D341Med (cell line): Measurements from ENCODE around the gene AMPD3.

Experiments used
- DNase-seq: peaks from one replicate; pipeline ENCODE4 v3.0.0; 2012; ENCODE audit warnings: low spot score

AMPD3 gene

GRCh38 chr11:10438458-10438857 is 16.6 kb upstream of the AMPD3 start:
- no peak for DNase-seq

DNA sequence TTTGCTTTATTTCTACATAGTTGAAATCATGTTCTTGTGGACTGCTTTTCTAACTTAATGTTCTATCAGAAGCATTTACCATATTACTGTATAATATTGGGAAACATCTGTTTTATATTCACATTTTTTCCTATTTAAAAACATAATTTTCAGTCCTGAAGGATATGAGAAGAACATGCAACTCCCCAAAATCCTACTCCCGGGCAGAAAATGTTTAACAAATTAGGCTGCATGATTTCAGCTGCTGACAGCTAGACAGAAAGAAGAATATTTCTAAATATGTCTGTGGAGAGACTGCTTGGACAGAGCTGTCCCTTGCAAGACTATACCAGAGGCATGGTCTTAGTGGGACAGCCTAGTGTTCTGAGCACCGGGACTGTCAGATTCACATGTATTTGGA is 15.7 kb upstream of the AMPD3 start:
- no peak for DNase-seq

GRCh38 chr11:10439924-10440323 is 15.1 kb upstream of the AMPD3 start:
- DNase-seq, result no peak

- no peak for DNase-seq
Measured at GRCh38 chr11:10440401-10440800, 14.7 kb upstream of the AMPD3 start.

GRCh38 chr11:10441091-10441490 is 14.0 kb upstream of the AMPD3 start:
- DNase-seq, result no peak

DNA sequence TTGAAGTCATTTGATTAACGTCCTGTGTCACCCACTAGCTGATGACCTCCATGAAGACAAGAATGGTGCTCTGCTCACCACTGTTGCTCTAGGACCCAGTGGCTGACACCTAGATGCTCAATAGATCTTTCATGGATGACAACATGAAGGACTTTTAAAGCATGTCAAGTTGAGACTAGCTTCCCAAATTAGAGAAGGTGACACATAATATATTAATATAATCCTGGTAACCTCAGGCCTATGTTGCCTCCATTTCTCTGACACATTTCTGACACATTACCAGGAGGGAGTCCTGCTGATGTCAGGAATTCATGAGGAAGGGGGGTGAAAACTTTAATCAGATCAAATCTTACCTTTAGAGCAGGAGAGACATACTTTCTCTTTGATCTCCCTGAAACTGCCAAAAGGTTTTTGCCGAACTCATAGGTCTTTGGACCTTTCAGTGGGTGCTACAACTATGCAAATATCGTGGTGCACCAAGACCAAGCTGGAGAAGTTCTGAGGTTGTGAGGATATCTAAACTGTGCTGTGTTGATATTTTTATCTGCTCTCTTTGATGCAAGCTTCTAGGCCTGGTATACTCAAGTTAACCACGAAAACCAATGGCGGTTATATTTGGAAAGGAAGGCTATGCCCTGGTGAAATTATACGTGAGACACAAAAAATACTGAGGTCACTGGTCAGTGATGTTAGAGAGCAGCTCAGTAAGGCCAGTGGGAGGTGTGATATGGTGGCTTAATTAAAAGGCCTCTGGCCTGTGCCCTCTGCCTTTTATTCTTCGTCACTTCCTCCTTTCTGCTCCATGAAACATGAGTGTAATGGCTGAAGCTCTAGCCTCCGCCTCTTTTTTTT is 13.2 kb upstream of the AMPD3 start:
- no peak for DNase-seq

GRCh38 chr11:10443152-10443551 is 11.9 kb upstream of the AMPD3 start:
- DNase-seq, result no peak

DNA sequence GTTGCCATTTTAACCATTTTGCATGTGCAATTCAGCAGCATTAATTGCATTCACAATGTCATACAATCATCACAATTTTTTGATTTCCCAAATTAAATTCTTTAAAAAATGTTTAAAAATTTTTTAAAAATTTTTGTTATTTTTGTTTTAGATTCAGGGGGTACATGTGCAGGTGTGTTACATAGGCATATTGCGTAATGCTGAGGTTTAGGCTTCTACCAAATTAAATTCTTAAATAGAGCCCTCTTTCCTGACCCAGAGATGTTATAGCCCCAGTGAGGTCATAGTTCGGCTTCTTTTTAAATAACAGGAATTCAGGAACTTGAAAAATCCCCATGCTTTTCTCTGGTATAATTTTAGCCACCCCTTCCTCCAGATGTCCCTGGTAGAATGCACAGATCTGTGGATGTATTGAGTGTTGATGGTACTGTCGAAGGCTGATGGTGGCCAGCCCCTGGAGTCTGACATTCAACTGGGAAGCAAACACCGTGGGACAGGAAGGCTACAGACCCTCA is 11.3 kb upstream of the AMPD3 start:
- no peak for DNase-seq

GRCh38 chr11:10444725-10445315 is 10.2 kb upstream of the AMPD3 start:
- no peak for DNase-seq

DNA sequence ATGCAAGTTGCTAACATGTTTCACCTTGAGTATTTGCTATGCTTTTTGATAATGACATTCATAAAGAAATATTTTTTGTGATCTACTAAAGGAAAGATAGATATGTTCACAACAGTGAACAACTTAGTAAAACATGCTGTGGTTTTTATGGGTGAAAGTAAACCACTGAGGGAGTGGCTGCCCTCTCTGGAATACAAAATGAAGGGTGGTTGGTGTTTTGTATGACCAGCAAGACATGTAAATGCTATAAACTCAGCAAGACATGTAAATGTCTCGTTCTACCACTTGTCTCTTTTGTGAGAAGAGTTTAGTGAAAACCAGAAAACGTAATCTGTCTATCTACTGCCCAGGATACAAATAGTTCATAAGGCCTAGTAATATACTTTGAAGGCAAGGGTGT is 7.6 kb upstream of the AMPD3 start:
- DNase-seq, result no peak

DNA sequence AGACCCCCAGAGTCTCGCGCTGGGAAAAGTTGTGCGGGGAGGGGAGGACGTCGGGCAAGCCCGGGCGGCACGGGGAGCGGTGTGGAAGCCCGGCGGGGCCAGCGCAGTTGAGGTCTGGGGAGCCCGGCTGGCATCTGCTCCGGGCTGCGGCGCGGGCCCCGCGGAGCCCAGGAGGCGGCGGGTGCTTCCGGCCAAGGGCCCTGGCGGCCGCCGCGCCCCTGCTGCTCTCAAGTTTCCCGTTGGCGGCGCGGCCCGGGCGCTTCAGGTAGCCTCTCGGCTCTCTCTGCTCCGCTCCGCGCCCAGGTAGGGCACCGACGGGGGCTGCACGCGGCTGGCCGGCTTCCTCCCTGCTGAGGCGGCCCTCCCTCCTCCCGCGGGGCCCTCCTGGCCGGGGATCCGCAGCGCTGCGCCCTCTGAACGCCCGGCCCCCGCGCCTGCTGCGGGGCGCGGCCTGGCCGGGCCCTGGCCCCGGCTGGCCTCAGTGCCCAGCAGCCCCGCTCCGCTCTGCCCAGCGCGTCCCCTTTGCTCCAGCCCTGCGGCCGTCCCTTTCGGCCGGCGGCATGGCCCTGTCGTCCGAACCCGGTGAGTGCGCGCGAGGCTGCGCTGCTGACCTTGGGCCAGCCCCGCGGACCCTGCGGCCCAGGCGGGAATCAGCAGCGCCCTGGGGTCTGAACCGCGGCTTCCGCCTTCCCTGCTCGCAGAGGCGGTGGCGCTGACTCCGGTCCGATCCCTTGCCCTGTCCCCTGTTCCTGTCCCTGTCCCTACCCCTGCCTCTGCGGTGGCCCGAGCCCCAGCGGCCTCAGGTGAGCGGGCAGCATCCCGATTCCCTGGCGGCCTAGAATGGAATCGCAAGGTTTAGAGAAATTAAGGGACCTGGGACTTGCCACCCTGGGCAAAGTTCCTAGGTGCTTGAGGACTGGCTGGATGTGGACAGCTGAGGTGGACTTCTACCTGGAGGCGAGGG is 4.3 kb upstream of the AMPD3 start:
- DNase-seq, result peak; percentile 59

- DNase-seq, result no peak
Measured at GRCh38 chr11:10451426-10452116, 3.5 kb upstream of the AMPD3 start.

GRCh38 chr11:10452211-10452767 is 2.8 kb upstream of the AMPD3 start:
- peak; percentile 2 for DNase-seq

DNA sequence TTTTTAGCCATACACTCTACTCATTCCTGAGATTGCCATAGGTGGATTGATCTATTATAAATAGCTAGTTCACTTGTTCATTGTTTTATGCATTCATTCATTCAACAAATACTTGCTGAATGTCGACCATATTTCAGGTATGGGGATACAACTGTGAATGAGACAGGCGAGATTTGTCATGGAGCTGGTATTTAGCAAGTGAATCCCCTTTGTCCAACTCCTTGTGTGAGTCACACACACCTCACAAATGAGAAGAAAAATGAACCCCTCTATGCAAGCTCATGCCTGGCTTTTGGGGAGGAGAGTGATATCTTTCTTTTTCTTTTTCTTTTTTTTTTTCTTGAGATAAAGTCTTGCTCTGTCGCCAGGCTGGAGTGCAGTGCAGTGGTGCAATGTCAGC is 1.8 kb upstream of the AMPD3 start:
- DNase-seq, result peak; percentile 1

GRCh38 chr11:10455637-10456487 is 798 bp downstream of the AMPD3 start:
- DNase-seq, result peak; percentile 34

GRCh38 chr11:10456519-10456918 is 1.5 kb downstream of the AMPD3 start:
- DNase-seq, result no peak

DNA sequence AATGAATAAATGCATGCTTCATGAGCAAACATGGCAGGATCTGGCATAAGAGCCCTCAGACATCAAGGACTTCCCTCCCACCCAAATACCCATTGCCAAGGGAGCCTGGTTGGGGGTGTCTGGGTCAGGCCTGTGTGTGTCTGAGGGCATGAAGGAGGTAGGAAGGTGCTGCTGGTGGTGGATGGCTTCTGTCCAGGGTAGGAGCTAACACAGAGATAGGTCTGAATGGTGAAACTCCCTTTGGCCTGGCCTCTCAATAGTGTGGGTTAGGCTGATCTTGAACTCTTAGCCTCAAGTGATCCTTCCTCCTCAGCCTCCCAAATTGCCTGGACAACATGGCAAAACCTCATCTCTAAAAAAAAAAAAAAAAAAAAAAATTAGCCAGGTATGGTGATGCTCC is 2.8 kb downstream of the AMPD3 start:
- DNase-seq, result no peak

DNA sequence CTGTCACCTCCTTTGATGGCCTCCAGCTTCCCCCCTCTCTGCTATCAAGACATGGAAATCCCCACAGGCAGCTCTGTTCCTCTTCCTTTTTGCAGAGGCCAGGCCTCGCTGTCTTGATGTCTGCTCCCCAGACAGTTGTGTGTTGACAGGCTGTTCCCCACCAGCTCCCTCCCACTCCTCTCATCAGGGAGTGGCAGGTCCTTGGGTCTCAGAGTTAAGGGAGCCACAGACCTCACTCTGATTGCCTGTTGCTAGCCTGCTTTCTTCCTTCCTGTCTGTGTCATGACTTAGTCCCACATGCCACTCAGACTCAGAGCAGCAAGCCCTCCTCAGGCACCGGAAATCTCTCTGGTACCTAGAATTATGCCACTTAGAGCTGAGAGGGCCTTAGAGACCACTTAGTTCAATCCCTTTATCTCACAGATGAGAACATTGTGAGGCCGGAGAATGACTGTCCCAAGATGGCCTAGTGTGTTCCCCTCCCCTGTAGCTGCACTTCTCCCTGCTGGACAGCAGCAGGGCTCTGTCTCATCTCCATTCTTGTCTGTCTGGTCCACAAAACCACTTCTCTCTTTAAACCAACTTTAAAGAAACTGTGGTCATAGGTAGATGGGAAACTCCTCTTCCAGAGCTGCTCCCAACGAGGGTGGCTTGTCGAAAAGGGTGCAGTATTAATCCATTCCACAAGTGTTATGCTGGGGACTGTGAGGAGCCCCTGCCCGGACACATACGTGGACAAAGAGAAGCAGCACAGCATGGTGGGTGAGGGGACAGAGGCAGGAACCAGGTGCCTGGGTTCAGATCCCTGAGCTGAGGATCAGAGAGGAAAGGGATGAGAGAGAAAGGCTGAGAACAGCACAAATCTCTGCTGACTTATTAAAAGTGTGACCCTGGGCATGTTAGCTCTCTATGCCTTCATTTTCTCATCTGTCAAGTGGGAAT is 4.2 kb downstream of the AMPD3 start:
- no peak for DNase-seq

GRCh38 chr11:10460611-10461275 is 5.7 kb downstream of the AMPD3 start:
- no peak for DNase-seq
